NCI-H345 treated with DMSO at 0.1 percent for 48 hours (cell line): ENCODE data around the gene JMY.

Source experiments
- DNase-seq: peaks from one replicate; lab custom pipeline; 2025; ENCODE audit not compliant: unreplicated experiment; lab: John Stamatoyannopoulos, UW

Gene JMY

GRCh38 chr5:79285285-79285684 lies 49.4 kb downstream of the JMY start:
- no peak for DNase-seq

GRCh38 chr5:79285833-79286232 lies 49.9 kb downstream of the JMY start:
- no peak for DNase-seq

GRCh38 chr5:79287380-79287779 lies 51.4 kb downstream of the JMY start:
- DNase-seq = no peak

- DNase-seq = no peak
Observed at GRCh38 chr5:79287907-79288306, 52.0 kb downstream of the JMY start.

GRCh38 chr5:79295029-79295428 lies 59.1 kb downstream of the JMY start:
- no peak for DNase-seq

- no peak for DNase-seq
Observed at GRCh38 chr5:79297661-79298060, 61.7 kb downstream of the JMY start.

GRCh38 chr5:79301046-79301712 lies 65.2 kb downstream of the JMY start:
- no peak for DNase-seq

- DNase-seq = no peak
Observed at GRCh38 chr5:79302454-79302853, 66.5 kb downstream of the JMY start.

- no peak for DNase-seq
Observed at GRCh38 chr5:79305706-79306105, 69.8 kb downstream of the JMY start.

- no peak for DNase-seq
Observed at GRCh38 chr5:79318935-79319614, 83.1 kb downstream of the JMY start.

GRCh38 chr5:79329453-79329852 lies 93.5 kb downstream of the JMY start:
- no peak for DNase-seq

- no peak for DNase-seq
Observed at GRCh38 chr5:79330071-79330470, 94.1 kb downstream of the JMY start.

GRCh38 chr5:79333852-79334557 lies 98.1 kb downstream of the JMY start:
- DNase-seq = no peak

- DNase-seq = no peak
Observed at GRCh38 chr5:79346420-79346824, 110.5 kb downstream of the JMY start.

GRCh38 chr5:79349047-79349446 lies 113.1 kb downstream of the JMY start:
- DNase-seq = no peak

GRCh38 chr5:79349881-79350280 lies 114.0 kb downstream of the JMY start:
- DNase-seq = no peak

- no peak for DNase-seq
Observed at GRCh38 chr5:79357398-79357797, 121.5 kb downstream of the JMY start.
